Endothelial cell (in vitro differentiated cells): ENCODE data around the gene CD3E. TPM values are rescaled to one million over a fixed set of nuclear protein-coding genes. Genes with fewer than 3 reads are reported as not detected.

ENCODE experiments used
- DNase-seq: peaks from one replicate; pipeline ENCODE4 v3.0.0; 2021; ENCODE audit warnings: low spot score
- H3K27ac Mint-ChIP-seq: one replicate; pipeline ENCODE4 v1.8.0; 2021; ENCODE audit warnings: mixed read lengths, inconsistent platforms; ENCODE audit not compliant: unreplicated experiment
- H3K27me3 Mint-ChIP-seq: one replicate; pipeline ENCODE4 v1.8.0; 2021; ENCODE audit warnings: mild to moderate bottlenecking, moderate library complexity, mixed read lengths, inconsistent platforms; ENCODE audit not compliant: unreplicated experiment
- H3K36me3 Mint-ChIP-seq: one replicate; pipeline ENCODE4 v1.8.0; 2021; ENCODE audit warnings: mild to moderate bottlenecking, low read depth, mixed read lengths, inconsistent platforms; ENCODE audit not compliant: unreplicated experiment
- H3K4me1 Mint-ChIP-seq: one replicate; pipeline ENCODE4 v1.8.0; 2021; ENCODE audit warnings: mild to moderate bottlenecking, mixed read lengths, inconsistent platforms; ENCODE audit not compliant: unreplicated experiment
- H3K4me3 Mint-ChIP-seq: one replicate; pipeline ENCODE4 v1.8.0; 2021; ENCODE audit warnings: mild to moderate bottlenecking, mixed read lengths, inconsistent platforms; ENCODE audit not compliant: unreplicated experiment
- H3K9me3 Mint-ChIP-seq: one replicate; pipeline ENCODE4 v1.8.0; 2021; ENCODE audit warnings: mixed read lengths, inconsistent platforms; ENCODE audit not compliant: unreplicated experiment
- CTCF ChIP-seq: fragments of 200-600 bp; sonication (generic); IDR thresholded peaks from one replicate; pipeline ENCODE4 v1.5.0; 2021; ENCODE audit warnings: antibody characterized with exemption; ENCODE audit not compliant: unreplicated experiment
- total RNA-seq: library from RNA; stranded (reverse); fragmentation: NEBNext Ultra II Directional; extraction: Animal tissue kit (Norgen Biotek cat#: 25700); gene quantifications from one replicate; pipeline ENCODE4 v1.2.1, GENCODE V29; 2021; ENCODE audit not compliant: unreplicated experiment

CD3E gene
- total RNA-seq, 1 donor from 2014 or later = not detected

- no peak for TF ChIP-seq CTCF
- Mint-ChIP-seq H3K27me3 (no peaks in the 10 kb centered on the region), H3K27ac (no peak overlapping the region), H3K36me3 (no peaks in the 10 kb centered on the region), H3K4me3 (no peak overlapping the region), H3K9me3 (no peaks in the 10 kb centered on the region), H3K4me1 (no peaks in the 10 kb centered on the region)
- DNase-seq = no peak
These were observed 20.7 kb upstream of the CD3E start for GRCh38 chr11:118283756-118284350.

GRCh38 chr11:118286545-118286944 is 18.0 kb upstream of the CD3E start:
- DNase-seq = no peak
- no peak for TF ChIP-seq CTCF
- H3K4me1 Mint-ChIP-seq = no peaks in the 10 kb centered on the region
- no peak overlapping the region for H3K4me3 Mint-ChIP-seq
- H3K27ac Mint-ChIP-seq = no peak overlapping the region
- H3K9me3 Mint-ChIP-seq = no peaks in the 10 kb centered on the region
- H3K27me3 Mint-ChIP-seq = peaks cover 1% of the 10 kb centered on the region
- H3K36me3 Mint-ChIP-seq = no peaks in the 10 kb centered on the region

GRCh38 chr11:118287006-118287405 is 17.5 kb upstream of the CD3E start:
- Mint-ChIP-seq H3K27me3 (peaks cover 1% of the 10 kb centered on the region), H3K36me3 (no peaks in the 10 kb centered on the region), H3K4me1 (no peaks in the 10 kb centered on the region), H3K4me3 (no peak overlapping the region), H3K9me3 (no peaks in the 10 kb centered on the region), H3K27ac (no peak overlapping the region)
- TF ChIP-seq CTCF = no peak
- DNase-seq = no peak

GRCh38 chr11:118289401-118289800 is 15.1 kb upstream of the CD3E start:
- TF ChIP-seq CTCF = no peak
- no peak overlapping the region for H3K27ac Mint-ChIP-seq
- no peaks in the 10 kb centered on the region for H3K9me3 Mint-ChIP-seq
- H3K4me3 Mint-ChIP-seq = no peak overlapping the region
- no peaks in the 10 kb centered on the region for H3K4me1 Mint-ChIP-seq
- H3K36me3 Mint-ChIP-seq = no peaks in the 10 kb centered on the region
- H3K27me3 Mint-ChIP-seq = peaks cover 2% of the 10 kb centered on the region
- DNase-seq = no peak

- H3K9me3 Mint-ChIP-seq = no peaks in the 10 kb centered on the region
- H3K4me1 Mint-ChIP-seq = no peaks in the 10 kb centered on the region
- TF ChIP-seq CTCF = no peak
- H3K27me3 Mint-ChIP-seq = peaks cover 2% of the 10 kb centered on the region
- no peaks in the 10 kb centered on the region for H3K36me3 Mint-ChIP-seq
- peak; percentile 45 for DNase-seq
- no peak overlapping the region for H3K4me3 Mint-ChIP-seq
- no peak overlapping the region for H3K27ac Mint-ChIP-seq
These were observed 13.6 kb upstream of the CD3E start for GRCh38 chr11:118290923-118291322.
